GM13977 (cell line): ENCODE results near the gene DENND2A.

Experiments used
- DNase-seq: peaks from one replicate; pipeline ENCODE4 v3.0.0; 2012; ENCODE audit warnings: low spot score
- in situ Hi-C: fragments of 300-500 bp; cut with MboI; formaldehyde crosslinking; loops from one replicate; pipeline ENCODE4 v1.12.0; 2022; ENCODE audit warnings: low sequenced_read_pairs, low pct_unique_long_range_greater_than_20kb, mixed read lengths, inconsistent platforms; ENCODE audit not compliant: unreplicated experiment
- TF ChIP-seq, protein P1 (sequence below): IDR thresholded peaks from 2 replicates; pipeline ENCODE4 v1.5.1; 2012; ENCODE audit warnings: mild to moderate bottlenecking, control low read depth; ENCODE audit not compliant: insufficient read depth; ENCODE audit errors: extremely low read depth, missing control alignments

The DENND2A gene

DNA sequence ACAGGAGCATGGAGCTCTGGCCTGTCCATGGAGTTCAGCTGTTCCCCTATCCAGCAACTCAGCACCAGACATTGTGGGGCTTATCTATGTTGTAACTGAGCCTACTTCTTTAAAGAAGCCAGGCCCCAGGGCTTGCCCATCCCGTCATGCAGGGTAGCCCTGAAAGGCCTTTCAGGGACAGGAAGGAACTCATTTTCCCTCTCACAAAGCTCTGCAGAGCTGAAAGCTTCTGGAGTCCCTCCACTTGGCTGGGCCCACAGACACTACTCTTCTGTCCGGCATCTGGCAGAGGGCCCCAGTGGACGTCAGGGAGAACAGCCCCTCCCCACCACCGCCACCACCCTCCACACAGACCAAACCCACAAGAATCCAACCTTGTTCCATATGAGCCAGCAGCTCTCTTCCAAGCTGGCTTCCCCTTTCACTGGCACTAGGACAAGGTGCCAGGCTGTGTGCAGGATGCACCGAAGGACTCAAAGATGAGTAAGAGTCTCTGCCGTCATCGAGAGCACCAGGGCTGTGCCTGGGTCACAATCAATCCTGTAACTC is 33.1 kb downstream of the DENND2A start:
- in situ Hi-C loops, result no loop called here
- no peak for DNase-seq
- TF ChIP-seq, protein P1, sequence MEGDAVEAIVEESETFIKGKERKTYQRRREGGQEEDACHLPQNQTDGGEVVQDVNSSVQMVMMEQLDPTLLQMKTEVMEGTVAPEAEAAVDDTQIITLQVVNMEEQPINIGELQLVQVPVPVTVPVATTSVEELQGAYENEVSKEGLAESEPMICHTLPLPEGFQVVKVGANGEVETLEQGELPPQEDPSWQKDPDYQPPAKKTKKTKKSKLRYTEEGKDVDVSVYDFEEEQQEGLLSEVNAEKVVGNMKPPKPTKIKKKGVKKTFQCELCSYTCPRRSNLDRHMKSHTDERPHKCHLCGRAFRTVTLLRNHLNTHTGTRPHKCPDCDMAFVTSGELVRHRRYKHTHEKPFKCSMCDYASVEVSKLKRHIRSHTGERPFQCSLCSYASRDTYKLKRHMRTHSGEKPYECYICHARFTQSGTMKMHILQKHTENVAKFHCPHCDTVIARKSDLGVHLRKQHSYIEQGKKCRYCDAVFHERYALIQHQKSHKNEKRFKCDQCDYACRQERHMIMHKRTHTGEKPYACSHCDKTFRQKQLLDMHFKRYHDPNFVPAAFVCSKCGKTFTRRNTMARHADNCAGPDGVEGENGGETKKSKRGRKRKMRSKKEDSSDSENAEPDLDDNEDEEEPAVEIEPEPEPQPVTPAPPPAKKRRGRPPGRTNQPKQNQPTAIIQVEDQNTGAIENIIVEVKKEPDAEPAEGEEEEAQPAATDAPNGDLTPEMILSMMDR, result no peak

DNA sequence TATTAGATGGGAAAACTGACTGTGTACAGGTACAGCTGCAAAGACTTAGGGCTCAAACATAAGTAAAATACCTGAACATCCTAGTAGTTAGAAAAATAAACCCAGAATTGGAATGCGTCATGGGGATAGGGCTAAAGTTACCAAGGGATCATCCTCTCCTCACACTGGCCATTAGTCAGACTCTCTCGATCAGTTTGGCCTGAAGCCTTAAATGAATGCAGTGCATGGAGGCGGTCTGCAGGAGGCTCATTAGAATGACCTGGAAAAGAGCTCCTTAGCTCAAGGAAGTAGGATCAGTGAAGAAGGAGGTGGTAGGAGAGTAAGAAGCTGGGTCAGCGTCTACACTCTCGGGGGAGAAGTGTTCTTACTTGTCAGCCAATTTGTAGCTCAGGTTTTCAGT is 35.3 kb downstream of the DENND2A start:
- DNase-seq, result no peak
- TF ChIP-seq, protein P1, result no peak
- in situ Hi-C loops, result no loop called here

DNA sequence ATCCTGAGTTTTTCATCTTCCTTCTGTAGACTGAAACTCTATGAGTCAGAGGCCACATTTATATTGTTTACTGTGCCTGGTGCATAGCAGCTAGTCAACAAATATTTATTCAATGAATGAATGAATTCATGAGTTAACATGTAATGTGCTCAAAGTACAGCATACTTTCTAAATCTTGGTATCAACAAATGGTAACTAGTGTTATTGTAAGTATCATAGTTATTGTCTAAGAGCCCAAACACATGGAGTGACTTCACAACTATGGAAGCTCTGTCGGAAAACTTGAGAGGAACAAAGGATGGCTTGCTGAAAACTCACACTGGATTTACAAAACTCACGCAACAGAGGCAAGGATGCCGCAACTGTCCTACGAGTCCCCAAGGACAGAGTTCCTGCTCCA is 35.9 kb downstream of the DENND2A start:
- in situ Hi-C loops, result no loop called here
- TF ChIP-seq, protein P1, result no peak
- DNase-seq, result no peak

DNA sequence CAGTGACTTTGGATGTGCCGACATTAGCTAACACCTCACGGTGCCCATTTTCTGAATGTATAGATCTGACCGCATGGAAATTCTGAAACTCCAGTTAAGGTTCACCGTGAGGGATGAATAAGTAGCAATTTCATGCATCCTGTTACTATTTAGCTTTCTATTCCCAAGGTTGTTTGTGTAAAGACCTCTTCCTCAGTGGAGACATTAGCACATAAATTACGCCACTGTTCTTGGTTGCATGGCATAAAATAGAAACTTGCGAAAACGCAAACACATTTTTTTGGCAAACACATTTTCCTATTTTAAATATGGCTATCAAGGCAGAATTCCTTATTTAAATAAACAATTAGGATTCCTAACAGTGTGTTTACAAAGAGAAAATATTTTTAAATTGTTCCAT is 36.5 kb downstream of the DENND2A start:
- in situ Hi-C loops, result no loop called here
- TF ChIP-seq, protein P1, result no peak
- DNase-seq, result no peak

DNA sequence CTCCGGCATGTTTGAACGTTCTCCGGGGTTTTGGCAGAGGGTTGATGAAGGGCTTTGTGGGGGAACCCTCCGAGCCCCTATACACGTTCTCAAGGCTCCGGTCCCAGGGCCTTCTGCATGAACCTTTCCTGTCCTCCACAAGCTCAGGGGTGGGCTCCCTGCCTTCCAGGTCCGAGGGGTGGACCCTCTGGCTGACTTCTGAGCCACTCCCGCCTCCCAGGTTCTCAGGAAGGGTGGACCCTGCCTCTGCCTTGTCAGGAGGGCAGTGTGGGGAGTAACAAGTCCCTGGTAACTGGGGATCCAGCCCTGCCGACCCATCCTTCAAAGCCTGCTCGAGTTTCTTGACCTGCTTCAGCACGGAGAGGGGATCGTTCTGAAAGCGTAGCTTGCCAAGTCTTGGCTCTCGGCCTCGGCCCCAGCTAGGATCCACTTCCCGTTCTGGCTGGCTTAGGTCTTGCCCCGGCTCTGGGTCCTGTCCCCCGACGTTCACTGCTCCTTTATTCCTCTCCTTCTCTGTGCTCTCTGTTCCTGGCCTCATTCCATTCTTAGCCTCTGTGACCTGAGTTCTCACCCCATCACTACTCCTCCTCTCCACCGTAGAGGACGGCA is 38.9 kb downstream of the DENND2A start:
- in situ Hi-C loops, result no loop called here
- TF ChIP-seq, protein P1, result no peak
- no peak for DNase-seq

DNA sequence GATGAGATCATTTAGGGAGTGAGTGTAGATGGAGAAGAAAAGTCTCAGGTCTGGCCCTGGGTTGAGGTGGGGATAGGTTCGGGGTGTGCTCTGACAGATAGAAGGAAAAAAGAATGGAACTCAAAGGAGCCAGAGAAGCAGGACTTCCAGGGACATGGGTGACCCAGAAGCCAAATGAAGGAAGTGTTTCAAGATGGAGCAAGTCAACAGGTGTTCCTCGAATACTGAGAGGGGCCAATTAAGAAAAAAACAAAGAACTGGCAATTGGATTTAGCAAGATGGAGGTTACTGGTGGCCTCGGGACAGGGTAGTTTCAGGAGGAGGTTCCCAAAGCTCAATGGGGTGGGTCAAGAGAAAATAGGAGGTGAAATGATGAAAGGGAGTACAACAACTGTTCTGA is 40.3 kb downstream of the DENND2A start:
- DNase-seq, result no peak
- TF ChIP-seq, protein P1, result no peak
- in situ Hi-C loops, result no loop called here
